ENCODE measurements around the gene CER1. TPM values are rescaled to one million over a fixed set of nuclear protein-coding genes. Genes with fewer than 3 reads are reported as not detected.

The CER1 gene
- total RNA-seq, 1 donor from 2014 or later: not detected

- Mint-ChIP-seq H3K9me3 (ENCODE audit: low read depth) (no peaks in the 10 kb centered on the region), H3K27me3 (peaks cover 4% of the 10 kb centered on the region), H3K4me1 (ENCODE audit: low read depth) (peaks cover 18% of the 10 kb centered on the region), H3K4me3 (ENCODE audit: low read depth) (peak within 1 kb of the TSS; percentile 99), H3K36me3 (ENCODE audit: insufficient read depth) (peaks cover 9% of the 10 kb centered on the region), H3K27ac (peak within 1 kb of the TSS; percentile 99)
- DNase-seq (ENCODE audit: low spot score, unreplicated experiment): peak; percentile 48
- TF ChIP-seq CTCF (IDR thresholded peaks at IDR 0.05; ENCODE audit: unreplicated experiment): no peak
These were observed 29.2 kb downstream of the CER1 start, which contains the start of gene ZDHHC21 for GRCh38 chr9:14693251-14693861. Gene ZDHHC21 (minus strand): TSS chr9:14693432. CDS start chr9:14674340, 19,092 bp downstream.

- no peak for DNase-seq (ENCODE audit: low spot score, unreplicated experiment)
- peak overlapping the region; percentile 99 for H3K4me3 Mint-ChIP-seq (ENCODE audit: low read depth)
- H3K36me3 Mint-ChIP-seq (ENCODE audit: insufficient read depth): peaks cover 13% of the 10 kb centered on the region
- TF ChIP-seq CTCF (IDR thresholded peaks at IDR 0.05; ENCODE audit: unreplicated experiment): peak; percentile 18
- peak overlapping the region; percentile 99 for H3K27ac Mint-ChIP-seq
- peaks cover 4% of the 10 kb centered on the region for H3K27me3 Mint-ChIP-seq
- peaks cover 18% of the 10 kb centered on the region for H3K4me1 Mint-ChIP-seq (ENCODE audit: low read depth)
- H3K9me3 Mint-ChIP-seq (ENCODE audit: low read depth): no peaks in the 10 kb centered on the region
These were observed 29.9 kb downstream of the CER1 start for GRCh38 chr9:14692470-14693250.

- Mint-ChIP-seq H3K36me3 (ENCODE audit: insufficient read depth) (peaks cover 18% of the 10 kb centered on the region), H3K4me1 (ENCODE audit: low read depth) (peaks cover 18% of the 10 kb centered on the region), H3K4me3 (ENCODE audit: low read depth) (peak overlapping the region; percentile 44), H3K9me3 (ENCODE audit: low read depth) (no peaks in the 10 kb centered on the region), H3K27ac (peak overlapping the region; percentile 21), H3K27me3 (no peaks in the 10 kb centered on the region)
- no peak for TF ChIP-seq CTCF (IDR thresholded peaks at IDR 0.05; ENCODE audit: unreplicated experiment)
- no peak for DNase-seq (ENCODE audit: low spot score, unreplicated experiment)
These were observed 31.4 kb downstream of the CER1 start for GRCh38 chr9:14690948-14691730.

DNA sequence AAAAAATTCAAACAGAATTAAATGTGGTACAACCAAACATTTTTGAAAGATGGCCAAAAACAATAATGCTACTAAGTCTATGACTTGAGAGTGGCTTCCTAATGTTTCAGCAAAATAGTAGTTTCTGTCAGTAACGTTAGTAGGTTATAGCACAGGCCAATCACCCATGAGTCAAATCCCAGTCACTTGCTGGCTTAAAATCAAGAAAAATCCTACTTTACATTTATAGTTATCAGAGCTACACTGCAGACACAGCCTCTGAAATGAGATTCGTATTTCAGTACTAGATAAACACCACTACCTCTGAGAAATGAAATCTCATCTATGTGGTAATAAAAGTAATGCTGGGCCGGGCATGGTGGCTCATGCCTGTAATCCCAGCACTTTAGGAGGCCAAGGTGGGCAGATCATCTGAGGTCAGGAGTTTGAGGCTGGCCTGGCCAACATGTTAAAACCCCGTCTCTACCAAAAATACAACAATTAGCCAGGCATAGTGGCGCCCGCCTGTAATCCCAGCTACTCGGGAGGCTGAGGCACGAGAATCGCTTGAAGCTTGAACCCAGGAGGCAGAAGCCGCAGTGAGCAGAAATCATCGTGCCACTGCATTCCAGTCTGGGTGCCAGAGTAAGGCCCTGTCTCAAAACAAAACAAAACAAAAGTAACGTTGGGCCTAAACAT is 35.4 kb downstream of the CER1 start:
- H3K4me1 Mint-ChIP-seq (ENCODE audit: low read depth): peaks cover 13% of the 10 kb centered on the region
- no peak for TF ChIP-seq CTCF (IDR thresholded peaks at IDR 0.05; ENCODE audit: unreplicated experiment)
- H3K27me3 Mint-ChIP-seq: no peaks in the 10 kb centered on the region
- H3K36me3 Mint-ChIP-seq (ENCODE audit: insufficient read depth): peaks cover 31% of the 10 kb centered on the region
- no peak for DNase-seq (ENCODE audit: low spot score, unreplicated experiment)
- no peak overlapping the region for H3K4me3 Mint-ChIP-seq (ENCODE audit: low read depth)
- H3K27ac Mint-ChIP-seq: no peak overlapping the region
- H3K9me3 Mint-ChIP-seq (ENCODE audit: low read depth): peaks cover 4% of the 10 kb centered on the region

Measured in progenitor cell of endocrine pancreas (in vitro differentiated cells).